T-helper 17 cell (primary cell): ENCODE data around the gene MYH11. TPM values are rescaled to one million over a fixed set of nuclear protein-coding genes. Genes with fewer than 3 reads are reported as not detected.
"Not testable (repeated sequence)": the region's sequence is repeated elsewhere in the genome, so short reads cannot be mapped to it uniquely, and the experiment has no call there.

Experiments
- ATAC-seq: fragments of 150-1000 bp; cut with Tn5 transposase; 2 replicates; pipeline ENCODE4 v1.10.0; 2021; ENCODE audit warnings: mild to moderate bottlenecking, moderate library complexity
- DNase-seq, 3 donors: peaks; one replicate each; pipeline versions ENCODE4 v3.0.0 to v3.0.0-alpha.2; 2020 to 2021
- H3K9me3 ChIP-seq: one replicate; pipeline ENCODE4 v1.7.0; 2013; ENCODE audit warnings: low read length, mild to moderate bottlenecking; ENCODE audit not compliant: control insufficient read depth, poor library complexity, severe bottlenecking
- H3K27ac Mint-ChIP-seq: one replicate; pipeline ENCODE4 v1.8.0; 2022; ENCODE audit warnings: mild to moderate bottlenecking, moderate library complexity, mixed read lengths
- H3K27me3 Mint-ChIP-seq: one replicate; pipeline ENCODE4 v1.8.0; 2022; ENCODE audit warnings: mixed read lengths
- H3K36me3 Mint-ChIP-seq: one replicate; pipeline ENCODE4 v1.8.0; 2022; ENCODE audit warnings: low read depth, mixed read lengths
- H3K4me1 Mint-ChIP-seq: one replicate; pipeline ENCODE4 v1.8.0; 2022; ENCODE audit warnings: mild to moderate bottlenecking, mixed read lengths
- H3K4me3 Mint-ChIP-seq: one replicate; pipeline ENCODE4 v1.8.0; 2022; ENCODE audit warnings: mild to moderate bottlenecking, moderate library complexity, mixed read lengths
- total RNA-seq, 4 donors: library from RNA in 2 of 4; stranded (reverse) in 2 of 4; gene quantifications; one replicate each; pipeline ENCODE4 v1.2.3 and lab custom pipeline; 2022 to 2026

MYH11 gene
- total RNA-seq, 2 donors from 2014 or later: 0.22 to 0.29 TPM

GRCh38 chr16:15682105-15682570, 174.7 kb downstream of the MYH11 start:
- Mint-ChIP-seq H3K4me3 (no peak overlapping the region), H3K4me1 (peaks cover 10% of the 10 kb centered on the region), H3K27me3 (no peaks in the 10 kb centered on the region), H3K36me3 (peaks cover 11% of the 10 kb centered on the region), H3K27ac (peak overlapping the region; percentile 75)
- DNase-seq (no peak), ATAC-seq (peak; percentile 85)
- H3K9me3 ChIP-seq: no peaks in the 10 kb centered on the region

GRCh38 chr16:15677447-15677846, 179.4 kb downstream of the MYH11 start:
- Mint-ChIP-seq H3K27me3 (no peaks in the 10 kb centered on the region), H3K4me1 (peaks cover 35% of the 10 kb centered on the region), H3K4me3 (no peak overlapping the region), H3K36me3 (peaks cover 13% of the 10 kb centered on the region), H3K27ac (peak overlapping the region; percentile 98)
- ATAC-seq: no peak
- no peak for DNase-seq
- no peaks in the 10 kb centered on the region for H3K9me3 ChIP-seq

GRCh38 chr16:15676506-15676905, 180.3 kb downstream of the MYH11 start:
- peaks cover 41% of the 10 kb centered on the region for H3K4me1 Mint-ChIP-seq

GRCh38 chr16:15674571-15674970, 182.3 kb downstream of the MYH11 start:
- ATAC-seq: no peak
- H3K4me1 Mint-ChIP-seq: peaks cover 42% of the 10 kb centered on the region

More at GRCh38 chr16:15676506-15676905, 180.3 kb downstream of the MYH11 start:
- no peaks in the 10 kb centered on the region for H3K27me3 Mint-ChIP-seq
- H3K27ac Mint-ChIP-seq: peak overlapping the region; percentile 98
- DNase-seq: no peak
- peaks cover 13% of the 10 kb centered on the region for H3K36me3 Mint-ChIP-seq
- no peaks in the 10 kb centered on the region for H3K9me3 ChIP-seq
- ATAC-seq: no peak
- no peak overlapping the region for H3K4me3 Mint-ChIP-seq

GRCh38 chr16:15672514-15673167, 184.2 kb downstream of the MYH11 start:
- DNase-seq: peak; percentile 32 to 69 (median 65)
- ATAC-seq: peak; percentile 94
- Mint-ChIP-seq H3K27me3 (no peaks in the 10 kb centered on the region), H3K36me3 (peaks cover 5% of the 10 kb centered on the region), H3K4me3 (peak overlapping the region; percentile 83), H3K4me1 (peaks cover 39% of the 10 kb centered on the region), H3K27ac (peak overlapping the region; percentile 98)
- H3K9me3 ChIP-seq: no peaks in the 10 kb centered on the region

More at GRCh38 chr16:15674571-15674970, 182.3 kb downstream of the MYH11 start:
- Mint-ChIP-seq H3K27me3 (no peaks in the 10 kb centered on the region), H3K36me3 (peaks cover 13% of the 10 kb centered on the region), H3K4me3 (peak overlapping the region; percentile 41), H3K27ac (peak overlapping the region; percentile 98)
- no peaks in the 10 kb centered on the region for H3K9me3 ChIP-seq
- no peak for DNase-seq

GRCh38 chr16:15672127-15672513, 184.7 kb downstream of the MYH11 start:
- H3K36me3 Mint-ChIP-seq: not testable (repeated sequence)

GRCh38 chr16:15671530-15672117, 185.2 kb downstream of the MYH11 start:
- no peaks in the 10 kb centered on the region for H3K9me3 ChIP-seq
- DNase-seq (no peak), ATAC-seq (no peak)
- no peaks in the 10 kb centered on the region for H3K27me3 Mint-ChIP-seq
- peaks cover 5% of the 10 kb centered on the region for H3K36me3 Mint-ChIP-seq
- peak overlapping the region; percentile 98 for H3K27ac Mint-ChIP-seq
- H3K4me1 Mint-ChIP-seq: peaks cover 37% of the 10 kb centered on the region
- no peak overlapping the region for H3K4me3 Mint-ChIP-seq

More at GRCh38 chr16:15672127-15672513, 184.7 kb downstream of the MYH11 start:
- Mint-ChIP-seq H3K27ac (peak overlapping the region; percentile 98), H3K4me3 (peak overlapping the region; percentile 83), H3K4me1 (peaks cover 39% of the 10 kb centered on the region)
- not testable (repeated sequence) for DNase-seq, H3K27me3 Mint-ChIP-seq, H3K9me3 ChIP-seq
- ATAC-seq: peak; percentile 3

GRCh38 chr16:15667091-15667742, 189.6 kb downstream of the MYH11 start:
- Mint-ChIP-seq H3K27me3 (no peaks in the 10 kb centered on the region), H3K27ac (peak overlapping the region; percentile 54), H3K4me3 (no peak overlapping the region), H3K4me1 (peaks cover 18% of the 10 kb centered on the region), H3K36me3 (no peaks in the 10 kb centered on the region)
- no peaks in the 10 kb centered on the region for H3K9me3 ChIP-seq
- no peak for DNase-seq
- ATAC-seq: no peak

- H3K4me3 Mint-ChIP-seq: no peak overlapping the region
- DNase-seq (no peak), ATAC-seq (no peak)
- H3K9me3 ChIP-seq: no peaks in the 10 kb centered on the region
- no peaks in the 10 kb centered on the region for H3K27me3 Mint-ChIP-seq
- H3K4me1 Mint-ChIP-seq: peaks cover 18% of the 10 kb centered on the region
- peaks cover 3% of the 10 kb centered on the region for H3K36me3 Mint-ChIP-seq
- peak overlapping the region; percentile 60 for H3K27ac Mint-ChIP-seq
These were observed 191.7 kb downstream of the MYH11 start for GRCh38 chr16:15665107-15665506.

- DNase-seq: no peak
- H3K27me3 Mint-ChIP-seq: no peaks in the 10 kb centered on the region
- no peak for ATAC-seq
- H3K4me3 Mint-ChIP-seq: no peak overlapping the region
- H3K9me3 ChIP-seq: no peaks in the 10 kb centered on the region
- H3K36me3 Mint-ChIP-seq: peaks cover 3% of the 10 kb centered on the region
- peaks cover 45% of the 10 kb centered on the region for H3K4me1 Mint-ChIP-seq
- peak overlapping the region; percentile 86 for H3K27ac Mint-ChIP-seq
These were observed 196.6 kb downstream of the MYH11 start for GRCh38 chr16:15660203-15660601.

GRCh38 chr16:15658556-15658955, 198.3 kb downstream of the MYH11 start:
- H3K4me1 Mint-ChIP-seq: peaks cover 50% of the 10 kb centered on the region
- ATAC-seq (no peak), DNase-seq (no peak)
- no peaks in the 10 kb centered on the region for H3K27me3 Mint-ChIP-seq
- H3K9me3 ChIP-seq: no peaks in the 10 kb centered on the region
- peaks cover 3% of the 10 kb centered on the region for H3K36me3 Mint-ChIP-seq
- H3K27ac Mint-ChIP-seq: peak overlapping the region; percentile 86
- peak overlapping the region; percentile 73 for H3K4me3 Mint-ChIP-seq

- ATAC-seq (peak; percentile 8), DNase-seq (no peak)
- Mint-ChIP-seq H3K36me3 (peaks cover 3% of the 10 kb centered on the region), H3K27ac (peak overlapping the region; percentile 86), H3K27me3 (no peaks in the 10 kb centered on the region), H3K4me1 (peaks cover 54% of the 10 kb centered on the region), H3K4me3 (no peak overlapping the region)
- no peaks in the 10 kb centered on the region for H3K9me3 ChIP-seq
These were observed 198.7 kb downstream of the MYH11 start for GRCh38 chr16:15658149-15658548.

GRCh38 chr16:15655561-15655960, 201.3 kb downstream of the MYH11 start:
- ATAC-seq, H3K36me3 Mint-ChIP-seq, DNase-seq, H3K9me3 ChIP-seq, H3K27me3 Mint-ChIP-seq, H3K4me3 Mint-ChIP-seq: not testable (repeated sequence)
- Mint-ChIP-seq H3K4me1 (peaks cover 56% of the 10 kb centered on the region), H3K27ac (peak overlapping the region; percentile 19)
